NT2/D1 (cell line): ENCODE data around the gene BHLHA15.
A peak's percentile ranks its signal among the peaks of the same experiment; 100 is the strongest.

Experiments
- DNase-seq: peaks from one replicate; pipeline ENCODE4 v3.0.0-alpha.2; 2011; ENCODE audit warnings: low read depth, low spot score
- H3K27me3 ChIP-seq: 2 replicates; pipeline ENCODE4 v1.6.0; 2011; ENCODE audit warnings: mild to moderate bottlenecking; ENCODE audit not compliant: insufficient read length, insufficient read depth
- H3K36me3 ChIP-seq: 2 replicates; pipeline ENCODE4 v1.6.1; 2011; ENCODE audit warnings: mild to moderate bottlenecking, low read length, mixed read lengths; ENCODE audit not compliant: insufficient read depth, insufficient read length
- H3K4me1 ChIP-seq: 2 replicates; pipeline ENCODE4 v1.5.1; 2011; ENCODE audit not compliant: insufficient read depth, insufficient read length
- H3K4me3 ChIP-seq: 2 replicates; pipeline ENCODE4 v1.5.1; 2011; ENCODE audit warnings: low read depth; ENCODE audit not compliant: insufficient read length
- H3K9ac ChIP-seq: 2 replicates; pipeline ENCODE4 v1.6.0; 2011; ENCODE audit warnings: low read depth; ENCODE audit not compliant: insufficient read length
- H3K9me3 ChIP-seq: 2 replicates; pipeline ENCODE4 v1.5.1; 2011; ENCODE audit warnings: mild to moderate bottlenecking, low read length; ENCODE audit not compliant: insufficient read depth
- SUZ12 ChIP-seq: IDR thresholded peaks from 2 replicates; pipeline ENCODE4 v1.6.1; 2011; ENCODE audit not compliant: insufficient read length, insufficient read depth; ENCODE audit errors: extremely low read depth
- YY1 ChIP-seq: IDR thresholded peaks from 2 replicates; pipeline ENCODE4 v1.6.1; 2011; ENCODE audit not compliant: insufficient read length, insufficient read depth
- ZNF274 ChIP-seq: IDR thresholded peaks from 2 replicates; pipeline ENCODE4 v1.6.1; 2011; ENCODE audit warnings: mild to moderate bottlenecking, low read depth, low read length

BHLHA15 gene

DNA sequence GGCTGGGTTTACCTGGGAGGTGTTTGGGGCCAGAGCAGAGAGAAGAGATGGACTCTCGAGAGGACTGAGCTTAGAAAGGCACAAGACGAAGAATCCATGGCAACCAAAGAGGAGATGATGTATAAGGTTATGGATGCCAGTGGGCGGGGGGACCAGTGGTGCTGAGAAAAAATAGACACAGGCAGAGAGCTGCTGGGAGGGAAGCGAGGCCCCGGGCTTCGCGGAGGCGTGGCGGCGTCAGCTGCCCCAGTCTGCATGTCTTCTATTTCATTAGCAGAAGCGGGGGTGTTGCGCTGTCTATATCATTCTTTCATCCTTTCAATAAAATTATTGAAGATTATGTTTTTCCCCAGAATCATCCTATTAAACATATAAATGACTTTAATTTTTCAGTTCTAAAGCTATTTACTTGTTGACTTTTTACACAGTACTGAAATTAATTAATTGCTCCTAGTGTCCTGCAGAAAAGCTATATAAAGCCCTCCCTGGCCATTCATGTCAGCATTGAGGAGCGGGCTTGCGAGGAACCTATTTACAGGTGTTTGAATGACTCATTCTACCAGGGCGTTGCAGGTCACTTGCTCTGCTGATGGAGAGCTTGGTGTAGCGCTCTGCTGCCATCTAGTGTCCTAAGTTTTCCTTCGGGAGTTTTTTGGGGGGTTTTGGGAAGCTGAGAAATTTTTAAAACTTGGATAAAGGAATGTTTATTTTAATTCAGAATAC is 42.9 kb upstream of the BHLHA15 start:
- H3K9me3 ChIP-seq = no peaks in the 10 kb centered on the region
- peaks cover 8% of the 10 kb centered on the region for H3K36me3 ChIP-seq
- H3K27me3 ChIP-seq = no peaks in the 10 kb centered on the region
- no peak overlapping the region for H3K9ac ChIP-seq
- DNase-seq = peak; percentile 73
- TF ChIP-seq YY1 = no peak
- no peak for TF ChIP-seq SUZ12
- no peak for TF ChIP-seq ZNF274
- no peaks in the 10 kb centered on the region for H3K4me1 ChIP-seq
- no peak overlapping the region for H3K4me3 ChIP-seq

DNA sequence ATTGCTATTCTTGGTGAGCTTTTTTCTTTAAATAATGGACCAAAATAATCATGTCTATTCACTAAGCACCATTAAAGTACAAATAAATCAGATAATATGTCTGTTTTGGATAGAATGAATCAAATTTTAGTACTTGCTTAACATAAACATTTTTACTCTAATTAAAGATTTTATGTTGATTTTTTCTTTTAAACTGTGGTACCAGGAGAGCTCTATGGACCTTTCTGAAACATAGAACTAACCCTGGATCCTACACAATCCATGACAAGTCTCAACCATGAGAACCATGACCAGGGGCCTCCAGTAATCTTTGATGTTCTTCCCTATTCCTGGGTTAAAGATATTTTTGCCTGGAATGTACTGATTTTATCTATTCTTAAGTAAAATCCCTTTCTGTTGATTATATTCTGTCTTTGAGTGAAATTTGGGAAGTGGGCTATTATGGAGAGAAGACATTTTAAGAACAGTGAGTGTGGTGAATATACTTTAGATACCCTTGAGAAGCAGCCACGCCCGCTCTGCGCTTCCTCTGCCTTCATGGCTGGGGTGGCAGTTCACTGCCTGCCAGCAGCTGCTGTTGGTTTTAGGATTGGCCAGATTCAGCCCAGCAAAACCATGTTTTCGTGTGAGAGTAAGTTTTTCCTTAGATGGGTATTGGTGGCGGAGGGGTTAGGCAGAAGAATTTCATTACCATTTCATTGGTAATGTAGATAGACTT is 42.2 kb upstream of the BHLHA15 start:
- DNase-seq = no peak
- H3K9me3 ChIP-seq = no peaks in the 10 kb centered on the region
- H3K4me1 ChIP-seq = no peaks in the 10 kb centered on the region
- H3K4me3 ChIP-seq = no peak overlapping the region
- H3K36me3 ChIP-seq = peaks cover 9% of the 10 kb centered on the region
- TF ChIP-seq YY1 = no peak
- TF ChIP-seq ZNF274 = no peak
- no peak for TF ChIP-seq SUZ12
- no peaks in the 10 kb centered on the region for H3K27me3 ChIP-seq
- H3K9ac ChIP-seq = no peak overlapping the region

DNA sequence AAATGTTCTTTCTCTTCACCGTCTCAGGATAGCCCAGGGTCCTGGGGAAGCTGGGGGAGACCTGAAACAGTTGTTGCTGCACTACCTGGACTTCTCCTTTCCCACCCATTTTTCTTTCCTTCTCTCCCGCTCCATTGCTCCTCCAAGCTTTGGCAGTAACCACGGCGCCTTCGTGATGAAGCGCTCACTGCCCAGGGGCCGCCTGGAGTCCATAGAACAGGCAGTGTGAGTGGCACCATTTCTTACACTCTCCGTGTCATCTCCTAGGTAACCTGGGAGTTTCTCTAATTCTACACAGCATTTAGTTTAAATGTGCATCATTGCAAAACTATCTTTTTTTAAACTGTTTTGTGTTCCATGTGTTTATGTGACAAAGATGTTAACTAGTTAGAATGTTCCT is 40.3 kb upstream of the BHLHA15 start:
- Histone ChIP-seq H3K27me3 (no peaks in the 10 kb centered on the region), H3K36me3 (peaks cover 25% of the 10 kb centered on the region), H3K9ac (no peak overlapping the region), H3K4me3 (no peak overlapping the region), H3K4me1 (no peaks in the 10 kb centered on the region), H3K9me3 (no peaks in the 10 kb centered on the region)
- TF ChIP-seq ZNF274 (no peak), YY1 (no peak), SUZ12 (no peak)
- DNase-seq = no peak

DNA sequence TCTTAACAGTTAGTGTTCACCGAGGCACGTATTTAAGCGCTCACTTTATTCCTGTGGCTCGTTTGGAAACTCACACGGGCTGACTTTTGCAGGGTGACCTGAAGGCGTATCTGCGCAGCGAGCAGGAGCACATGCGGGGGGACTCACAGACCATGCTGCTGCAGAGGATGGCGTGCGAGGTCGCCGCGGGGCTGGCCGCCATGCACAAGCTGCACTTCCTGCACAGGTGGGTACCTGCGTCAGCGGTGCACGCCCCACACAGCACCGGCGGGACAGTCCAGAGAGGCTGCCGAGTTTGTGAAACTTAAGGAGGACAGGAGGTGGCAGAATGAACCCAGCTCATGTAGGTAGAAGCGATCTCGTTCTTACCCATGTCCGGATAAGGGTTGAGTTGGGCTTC is 39.8 kb upstream of the BHLHA15 start:
- Histone ChIP-seq H3K4me3 (no peak overlapping the region), H3K36me3 (peaks cover 25% of the 10 kb centered on the region), H3K27me3 (no peaks in the 10 kb centered on the region), H3K4me1 (no peaks in the 10 kb centered on the region), H3K9ac (no peak overlapping the region), H3K9me3 (no peaks in the 10 kb centered on the region)
- TF ChIP-seq YY1 = no peak
- no peak for TF ChIP-seq ZNF274
- no peak for TF ChIP-seq SUZ12
- no peak for DNase-seq

- Histone ChIP-seq H3K9ac (no peak overlapping the region), H3K4me1 (no peaks in the 10 kb centered on the region), H3K9me3 (no peaks in the 10 kb centered on the region), H3K36me3 (peaks cover 29% of the 10 kb centered on the region), H3K4me3 (no peak overlapping the region), H3K27me3 (no peaks in the 10 kb centered on the region)
- TF ChIP-seq SUZ12 = no peak
- no peak for TF ChIP-seq YY1
- no peak for TF ChIP-seq ZNF274
- DNase-seq = no peak
These were observed 36.6 kb upstream of the BHLHA15 start for GRCh38 chr7:98174334-98175259.

DNA sequence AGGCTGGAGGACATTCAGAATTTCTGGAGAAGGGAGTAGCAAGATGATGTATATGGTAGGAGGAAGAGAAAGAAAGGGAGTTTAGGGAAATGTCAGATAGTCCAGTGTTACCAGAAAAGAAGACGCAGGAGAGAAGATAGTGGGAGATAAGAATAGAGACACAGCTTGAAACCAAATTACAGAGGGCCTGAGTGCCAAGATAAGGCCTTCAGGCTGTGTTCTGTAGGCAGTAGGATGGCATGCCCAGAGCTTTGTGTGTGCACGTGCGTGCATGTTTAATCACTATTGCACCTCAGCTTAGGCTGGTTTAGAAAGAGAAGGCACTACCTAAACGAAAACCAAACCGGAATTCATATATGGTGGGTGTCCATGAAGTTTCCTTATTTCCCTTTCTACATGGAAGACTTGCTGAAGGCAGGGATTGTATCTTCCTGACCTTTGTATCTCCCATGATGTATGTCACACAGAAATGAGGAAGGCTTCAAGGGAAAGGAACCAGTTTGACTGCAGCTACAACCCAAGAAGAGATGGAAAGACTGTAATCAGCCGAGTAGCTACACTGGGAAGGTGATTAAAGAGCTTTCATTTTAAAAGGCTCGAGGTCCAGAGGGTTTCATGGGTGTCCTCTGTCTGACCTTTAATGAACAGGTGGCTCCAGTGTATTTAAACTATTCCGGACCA is 35.8 kb upstream of the BHLHA15 start:
- peaks cover 33% of the 10 kb centered on the region for H3K36me3 ChIP-seq
- H3K9ac ChIP-seq = no peak overlapping the region
- no peaks in the 10 kb centered on the region for H3K4me1 ChIP-seq
- no peak for TF ChIP-seq YY1
- no peak for TF ChIP-seq SUZ12
- TF ChIP-seq ZNF274 = no peak
- H3K27me3 ChIP-seq = no peaks in the 10 kb centered on the region
- DNase-seq = no peak
- no peak overlapping the region for H3K4me3 ChIP-seq
- no peaks in the 10 kb centered on the region for H3K9me3 ChIP-seq
